CD14-positive monocyte (primary cell): ENCODE results near the gene DNAAF5. TPM values are rescaled to one million over a fixed set of nuclear protein-coding genes. Genes with fewer than 3 reads are reported as not detected.
"Not testable (repeated sequence)": the region's sequence is repeated elsewhere in the genome, so short reads cannot be mapped to it uniquely, and the experiment has no call there.

Experiments
- DNase-seq, 3 donors: peaks; one replicate each; pipeline ENCODE4 v3.0.0-alpha.2; 2011 to 2022
- H2AFZ ChIP-seq: 2 replicates; pipeline ENCODE4 v1.6.0; 2012; ENCODE audit warnings: mild to moderate bottlenecking, low read depth, low read length, inconsistent platforms; ENCODE audit not compliant: insufficient read depth, poor library complexity, severe bottlenecking
- H3K27ac ChIP-seq, 2 donors: 1 replicate in 1 of 2; 2 replicates in 1 of 2; pipeline ENCODE4 v1.5.1; 2012 to 2013; ENCODE audit warnings: low read length in 2 of 2, control low read depth in 1 of 2, inconsistent platforms in 1 of 2, low read depth in 1 of 2, mild to moderate bottlenecking in 1 of 2
- H3K27me3 ChIP-seq, 2 donors: one replicate each; pipeline versions ENCODE4 v1.6.0 to v1.6.1; 2011 to 2013; ENCODE audit warnings: low read length in 2 of 2; ENCODE audit not compliant: control insufficient read depth in 2 of 2, insufficient read depth in 2 of 2
- H3K36me3 ChIP-seq, 2 donors: replicated peaks in 1 of 2; 1 replicate in 1 of 2; 2 replicates in 1 of 2; pipeline versions ENCODE4 v1.5.1 to v1.6.1; 2012 to 2013; ENCODE audit warnings: low read length in 2 of 2, control low read depth in 1 of 2, inconsistent platforms in 1 of 2, mild to moderate bottlenecking in 1 of 2; ENCODE audit not compliant: insufficient read depth in 2 of 2, control insufficient read depth in 1 of 2
- H3K4me1 ChIP-seq, 2 donors: 1 replicate in 1 of 2; 2 replicates in 1 of 2; pipeline versions ENCODE4 v1.5.1 to v1.6.1; 2012 to 2013; ENCODE audit warnings: low read length in 2 of 2, control low read depth in 1 of 2, inconsistent platforms in 1 of 2, mild to moderate bottlenecking in 1 of 2, moderate library complexity in 1 of 2; ENCODE audit not compliant: insufficient read depth in 2 of 2, control insufficient read depth in 1 of 2
- H3K4me2 ChIP-seq: replicated peaks from 2 replicates; pipeline ENCODE3; 2012; ENCODE audit warnings: low read length, moderate library complexity, mild to moderate bottlenecking; ENCODE audit not compliant: poor library complexity, severe bottlenecking; ENCODE audit errors: extremely low read depth
- H3K4me3 ChIP-seq, 3 experiments: fragments of 200-600 bp in 1 of 3; sonication (generic) in 1 of 3; replicated peaks in 1 of 3; 1 replicate in 2 of 3; 2 replicates in 1 of 3; pipeline ENCODE4 v1.5.1; 2011 to 2013; ENCODE audit warnings: low read length in 3 of 3, mild to moderate bottlenecking in 3 of 3, control low read depth in 2 of 3, low read depth in 2 of 3, inconsistent platforms in 1 of 3, moderate library complexity in 1 of 3
- H3K79me2 ChIP-seq: 2 replicates; pipeline ENCODE4 v1.6.0; 2012; ENCODE audit warnings: mild to moderate bottlenecking, control low read depth, inconsistent platforms, low read length, moderate library complexity; ENCODE audit not compliant: insufficient read depth
- H3K9ac ChIP-seq: 2 replicates; pipeline ENCODE4 v1.6.0; 2017; ENCODE audit warnings: low read length, mild to moderate bottlenecking; ENCODE audit not compliant: insufficient read depth, poor library complexity, severe bottlenecking
- H3K9me3 ChIP-seq, 2 donors: replicated peaks in 1 of 2; 1 replicate in 1 of 2; 2 replicates in 1 of 2; pipeline versions ENCODE4 v1.5.1 to v1.6.1; 2012 to 2013; ENCODE audit warnings: low read length in 2 of 2, control low read depth in 1 of 2; ENCODE audit not compliant: control insufficient read depth in 1 of 2, insufficient read depth in 1 of 2
- H4K20me1 ChIP-seq: 2 replicates; pipeline ENCODE4 v1.6.0; 2012; ENCODE audit warnings: mild to moderate bottlenecking, low read length, control low read depth, moderate library complexity; ENCODE audit not compliant: insufficient read depth
- H3K27ac Mint-ChIP-seq, 7 donors: one replicate each; pipeline ENCODE4 v1.8.0; 2020; ENCODE audit warnings: mild to moderate bottlenecking in 7 of 7, mixed read lengths in 7 of 7, moderate library complexity in 6 of 7, inconsistent platforms in 2 of 7
- H3K27me3 Mint-ChIP-seq, 3 donors: one replicate each; pipeline ENCODE4 v1.8.0; 2021 to 2022; ENCODE audit warnings: low read depth in 3 of 3, mild to moderate bottlenecking in 3 of 3, mixed read lengths in 3 of 3, moderate library complexity in 3 of 3, inconsistent platforms in 1 of 3
- H3K36me3 Mint-ChIP-seq, 2 donors: one replicate each; pipeline ENCODE4 v1.8.0; 2020; ENCODE audit warnings: mixed read lengths in 2 of 2, inconsistent platforms in 1 of 2, mild to moderate bottlenecking in 1 of 2
- H3K4me1 Mint-ChIP-seq: one replicate; pipeline ENCODE4 v1.8.0; 2020; ENCODE audit warnings: mild to moderate bottlenecking, mixed read lengths
- H3K4me3 Mint-ChIP-seq, 2 donors: one replicate each; pipeline ENCODE4 v1.8.0; 2020; ENCODE audit warnings: mild to moderate bottlenecking in 2 of 2, mixed read lengths in 2 of 2, moderate library complexity in 1 of 2
- H3K9me3 Mint-ChIP-seq, 7 donors: one replicate each; pipeline ENCODE4 v1.8.0; 2020 to 2022; ENCODE audit warnings: mixed read lengths in 7 of 7, mild to moderate bottlenecking in 6 of 7, moderate library complexity in 6 of 7, inconsistent platforms in 2 of 7
- CTCF ChIP-seq: fragments of 200-600 bp; IDR thresholded peaks from one replicate; pipeline ENCODE4 v1.8.0; 2022; ENCODE audit warnings: antibody characterized with exemption, mild to moderate bottlenecking
- WGBS: methylation state at CpG from one replicate; pipeline ENCODE4 v1.1.5; 2013; ENCODE audit warnings: missing lambda C conversion rate; ENCODE audit not compliant: insufficient coverage; 5-methylcytosine and 5-hydroxymethylcytosine counted together
- intact Hi-C, 2 donors: fragments of 100-400 bp; cut with micrococcal nuclease; formaldehyde crosslinking; loops; one replicate each; pipeline versions ENCODE4 v1.15.0 to v1.15.1; 2023
- polyA plus RNA-seq, 3 donors: library from polyadenylated mRNA; depleted of rRNA in 1 of 3; unstranded in 2 of 3; stranded (reverse) in 1 of 3; fragments of 300-500 nt in 2 of 3; fragments of >200 nt in 1 of 3; fragmentation: Illumina TruSeq in 2 of 3; gene quantifications; 1 replicate in 2 of 3; 2 replicates in 1 of 3; pipeline ENCODE4 v1.2.3, GENCODE V29; 2012 to 2021

The DNAAF5 gene
- polyA plus RNA-seq, 3 donors: 1.2 to 9.6 (median 2.0) TPM

- H2AFZ ChIP-seq, H3K27ac ChIP-seq, H3K27me3 Mint-ChIP-seq, DNase-seq, intact Hi-C loops, H3K4me3 ChIP-seq, H3K4me2 ChIP-seq, H3K9me3 Mint-ChIP-seq, H3K79me2 ChIP-seq, H3K27ac Mint-ChIP-seq, H4K20me1 ChIP-seq, H3K4me3 Mint-ChIP-seq, H3K9me3 ChIP-seq, H3K4me1 ChIP-seq, H3K4me1 Mint-ChIP-seq, H3K27me3 ChIP-seq, H3K9ac ChIP-seq: not testable (repeated sequence)
- peaks cover 38 to 45% of the 10 kb centered on the region in 2 donors for H3K36me3 Mint-ChIP-seq
- peaks cover 20 to 33% of the 10 kb centered on the region in 2 donors for H3K36me3 ChIP-seq
- WGBS: 100% methylated on average over 1 of the region's 5 CpGs
Observed at GRCh38 chr7:744128-744520, 17.6 kb downstream of the DNAAF5 start.

GRCh38 chr7:744854-745430, 18.4 kb downstream of the DNAAF5 start:
- Histone ChIP-seq H3K36me3 (peaks cover 20 to 33% of the 10 kb centered on the region in 2 donors), H3K9me3 (peaks cover 0 to 3% of the 10 kb centered on the region in 2 donors), H3K27ac (no peak overlapping the region), H3K27me3 (no peaks in the 10 kb centered on the region), H3K9ac (no peak overlapping the region), H3K4me1 (no peaks in the 10 kb centered on the region), H3K79me2 (no peaks in the 10 kb centered on the region), H2AFZ (no peak overlapping the region), H3K4me3 (no peak overlapping the region), H4K20me1 (no peaks in the 10 kb centered on the region), H3K4me2 (no peak overlapping the region)
- Mint-ChIP-seq H3K4me3 (no peak overlapping the region), H3K36me3 (peaks cover 34 to 41% of the 10 kb centered on the region in 2 donors), H3K9me3 (peaks cover 0 to 3% (median 1%) of the 10 kb centered on the region in 7 donors), H3K27ac (no peak overlapping the region), H3K4me1 (no peaks in the 10 kb centered on the region), H3K27me3 (peaks cover 0 to 2% (median 0%) of the 10 kb centered on the region in 3 donors)
- intact Hi-C loops: no loop called here
- 97% methylated on average over 20 of the region's 20 CpGs for WGBS
- TF ChIP-seq CTCF: no peak
- no peak for DNase-seq
